Activated T-cell treated with anti-CD3 and anti-CD28 coated beads for 4 hours (primary cell): Measurements from ENCODE around the gene TMOD4.

Experiments
- DNase-seq: peaks from one replicate; pipeline ENCODE4 v3.0.0-alpha.2; 2020

The TMOD4 gene

DNA sequence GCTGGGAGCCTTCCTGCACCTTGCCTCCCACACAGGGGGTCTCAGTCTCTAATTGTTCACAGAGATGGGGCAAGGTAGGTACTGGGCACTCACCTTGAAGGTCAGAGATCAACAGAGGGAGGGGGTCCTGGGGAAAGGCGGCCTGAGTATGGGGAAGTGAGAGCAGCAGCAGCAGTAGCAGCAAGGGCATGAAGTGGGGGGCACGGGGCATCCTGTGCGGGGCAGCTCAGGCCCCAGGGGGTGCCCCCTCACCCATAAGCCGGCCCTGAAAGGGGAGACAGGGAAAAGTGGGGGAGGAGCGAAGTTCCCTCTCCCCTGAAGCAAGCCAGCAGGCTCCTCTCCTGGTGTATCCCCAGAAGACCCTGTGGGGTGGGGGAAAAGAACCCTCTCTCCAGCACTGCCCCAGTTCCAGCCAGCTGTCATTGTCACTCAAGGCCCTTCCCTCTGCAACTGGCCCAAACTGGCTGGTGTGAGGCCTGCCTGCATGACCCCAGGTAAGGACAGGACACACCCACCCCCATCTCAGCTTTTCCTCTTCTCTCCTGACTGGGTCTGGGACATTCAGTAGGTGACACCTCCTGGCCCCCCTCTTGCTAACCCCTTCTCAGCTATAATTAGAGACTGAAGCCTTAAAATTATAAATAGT, 33.2 kb downstream of the TMOD4 start:
- no peak for DNase-seq

DNA sequence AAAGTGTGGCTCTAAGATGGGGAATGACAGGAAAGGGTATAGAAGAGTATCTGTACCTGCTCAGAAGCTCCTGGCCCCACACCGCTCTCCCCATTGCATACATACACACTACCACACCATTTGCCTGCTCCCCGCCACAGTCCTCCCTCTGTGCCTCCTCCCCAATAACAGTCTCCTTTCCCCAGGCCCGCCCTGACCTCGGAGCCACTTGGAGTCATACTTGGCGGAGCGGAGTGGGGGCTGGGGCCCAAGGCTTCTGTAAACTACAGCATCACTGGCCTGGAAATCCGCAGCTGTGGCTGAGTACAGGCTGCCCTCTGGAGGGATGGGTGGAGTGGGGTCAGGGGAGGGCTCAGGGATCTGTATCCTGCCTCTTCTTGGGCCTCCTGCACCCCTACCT, 38.0 kb downstream of the TMOD4 start:
- no peak for DNase-seq

DNA sequence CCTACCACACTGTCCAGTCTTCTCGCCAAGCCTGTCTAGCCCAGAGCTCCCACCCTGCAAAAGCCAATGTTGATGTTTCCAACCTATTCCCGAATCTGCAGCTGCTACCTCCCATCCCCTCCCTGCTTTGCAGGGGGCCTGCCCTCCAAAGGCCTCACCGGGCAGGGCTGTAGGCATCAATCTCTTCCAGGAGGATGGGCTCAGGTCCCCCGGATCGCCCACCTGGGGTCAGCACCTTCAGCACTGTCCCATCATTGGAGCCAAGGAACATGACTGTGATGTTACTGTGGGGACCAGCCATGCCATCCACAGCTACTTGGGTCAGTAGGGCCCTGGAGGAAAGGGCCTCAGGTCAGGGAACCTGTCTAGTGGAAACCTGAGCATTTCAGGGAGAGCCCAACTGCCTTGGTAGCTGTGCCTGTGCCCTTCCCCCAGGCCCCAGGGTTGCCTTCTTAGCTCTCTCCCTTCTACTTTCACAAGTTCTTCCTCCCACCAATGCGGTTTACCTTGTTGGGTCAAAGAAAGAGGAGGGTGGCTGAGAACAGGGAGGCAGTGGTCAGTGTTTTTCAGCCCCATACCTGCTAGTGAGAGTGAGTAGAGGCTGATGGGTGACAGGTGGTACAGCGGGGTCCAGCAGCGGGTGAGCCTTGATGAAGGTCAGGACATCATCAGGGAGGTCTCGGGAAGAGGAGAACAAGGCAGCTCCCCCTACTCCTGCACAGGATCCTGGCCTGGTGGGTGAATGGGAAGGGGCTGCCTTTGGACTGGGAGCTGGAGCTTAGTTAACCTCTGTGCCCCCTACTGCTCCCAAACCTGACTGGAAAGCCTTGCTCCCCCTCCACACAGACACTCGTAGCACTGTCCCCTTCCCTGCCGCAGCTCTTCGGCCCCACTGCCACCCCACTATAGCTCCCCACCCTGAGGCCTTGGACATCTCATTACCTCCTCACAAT, 40.1 kb downstream of the TMOD4 start:
- DNase-seq, result no peak

DNA sequence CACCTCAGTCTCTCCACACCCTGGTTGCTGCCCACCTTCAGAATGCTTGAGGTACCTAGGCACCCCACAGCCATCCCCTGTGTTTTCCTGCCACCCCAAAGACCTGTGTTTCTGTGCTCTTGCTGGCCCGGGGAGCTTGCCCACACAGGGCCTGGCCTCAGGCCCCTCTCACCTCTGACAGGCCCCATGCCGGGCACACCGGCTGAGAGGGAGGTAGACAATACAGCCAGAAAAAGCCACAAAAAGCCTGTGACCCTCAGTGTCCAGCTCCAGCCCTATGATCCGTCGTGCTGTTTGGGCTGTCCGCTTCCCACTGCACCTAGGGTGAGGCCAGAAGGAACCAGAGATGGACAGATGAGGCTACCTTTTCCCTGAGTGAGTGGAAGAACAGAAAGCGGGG, 40.8 kb downstream of the TMOD4 start:
- no peak for DNase-seq

DNA sequence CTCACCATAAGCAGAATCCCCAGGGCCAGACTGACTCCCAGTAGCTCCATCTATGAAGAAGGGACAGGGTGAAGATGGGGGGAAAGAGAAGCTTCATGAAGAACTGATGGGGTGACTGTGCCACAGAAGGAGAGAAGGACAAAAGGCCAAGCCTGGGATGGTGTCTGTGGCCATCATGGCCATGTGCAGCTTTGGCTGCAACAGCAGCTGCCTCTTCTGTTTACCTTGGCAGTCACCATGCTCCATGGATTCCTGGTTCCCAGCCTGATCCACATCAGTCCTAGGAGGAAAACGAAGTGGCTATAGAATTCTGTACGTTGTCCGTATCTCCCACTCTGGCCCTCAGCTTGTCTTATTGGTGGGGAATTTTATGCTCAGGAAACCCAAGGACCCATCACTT, 41.4 kb downstream of the TMOD4 start:
- DNase-seq, result no peak

DNA sequence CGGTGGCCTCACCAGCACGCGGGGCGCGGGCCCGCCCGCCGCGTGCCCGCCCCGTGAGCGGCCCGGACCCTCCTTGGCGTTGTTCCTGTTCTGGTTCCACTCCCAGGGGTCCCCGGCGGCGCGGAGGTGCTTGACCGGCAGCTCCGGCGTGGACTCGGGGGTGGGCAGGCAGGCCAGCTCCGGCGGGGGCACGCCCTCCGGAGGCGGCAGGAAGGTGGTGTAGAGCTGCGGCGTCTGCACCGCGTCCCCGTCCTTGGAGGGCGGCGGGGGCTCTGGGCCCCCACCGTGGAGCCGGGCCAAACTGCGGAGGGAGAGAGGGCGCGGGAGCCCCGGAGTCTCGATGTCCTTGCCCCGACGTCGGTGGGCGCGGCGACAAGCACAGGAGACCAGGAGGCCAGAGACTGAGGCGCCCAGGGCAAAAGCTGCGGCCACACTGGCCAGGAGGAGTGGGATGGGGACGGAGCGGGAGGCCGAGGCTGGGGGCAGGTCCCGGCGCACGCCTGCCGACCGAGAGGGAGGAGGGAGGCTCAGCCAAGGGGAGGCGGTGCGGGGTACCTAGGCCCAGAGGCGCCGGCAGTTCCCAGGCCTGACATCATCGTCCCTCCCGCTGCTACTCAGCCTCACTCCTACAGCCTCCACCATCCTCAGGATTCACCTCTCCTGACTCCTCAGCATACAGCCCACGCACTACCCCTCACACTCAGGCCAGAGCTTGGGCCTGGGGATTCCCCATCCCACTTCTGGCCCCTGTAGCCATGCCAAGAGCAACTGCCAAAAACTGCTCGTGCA, 42.6 kb downstream of the TMOD4 start:
- DNase-seq, result no peak

DNA sequence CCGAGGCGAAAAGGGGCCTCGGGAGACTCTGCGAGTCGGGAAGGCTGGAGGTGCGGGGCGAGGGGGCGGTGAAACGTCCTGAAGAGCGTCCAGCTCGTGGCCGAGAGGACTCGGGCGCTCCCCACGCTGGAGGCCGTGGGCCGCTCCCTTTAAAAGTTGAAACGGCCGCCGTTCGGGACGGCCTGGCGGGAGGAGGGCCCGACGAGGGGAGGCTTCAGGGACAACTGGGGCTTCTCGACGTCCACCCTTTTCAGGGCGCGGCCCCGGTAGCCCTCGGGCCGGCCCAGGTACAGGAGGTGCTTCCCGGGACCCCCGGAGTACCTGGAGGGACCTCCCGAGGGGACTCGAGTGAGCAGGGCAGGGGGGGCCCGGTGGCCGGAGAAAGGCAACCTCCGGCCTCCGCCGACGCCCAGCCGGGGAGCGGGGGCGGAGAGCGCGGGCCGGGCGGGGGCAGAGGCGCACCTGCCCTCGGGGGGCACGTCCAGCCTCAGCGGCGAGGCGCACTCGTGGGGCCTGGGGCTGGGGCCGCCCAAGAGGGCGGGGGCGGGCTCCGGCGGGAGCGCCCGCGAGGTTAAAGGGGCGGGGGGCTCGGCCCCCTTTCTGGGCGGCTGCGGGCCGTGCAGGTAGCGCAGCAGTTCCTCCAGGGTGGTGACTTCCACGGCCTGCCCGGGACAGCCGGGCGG, 43.3 kb downstream of the TMOD4 start:
- DNase-seq, result no peak

DNA sequence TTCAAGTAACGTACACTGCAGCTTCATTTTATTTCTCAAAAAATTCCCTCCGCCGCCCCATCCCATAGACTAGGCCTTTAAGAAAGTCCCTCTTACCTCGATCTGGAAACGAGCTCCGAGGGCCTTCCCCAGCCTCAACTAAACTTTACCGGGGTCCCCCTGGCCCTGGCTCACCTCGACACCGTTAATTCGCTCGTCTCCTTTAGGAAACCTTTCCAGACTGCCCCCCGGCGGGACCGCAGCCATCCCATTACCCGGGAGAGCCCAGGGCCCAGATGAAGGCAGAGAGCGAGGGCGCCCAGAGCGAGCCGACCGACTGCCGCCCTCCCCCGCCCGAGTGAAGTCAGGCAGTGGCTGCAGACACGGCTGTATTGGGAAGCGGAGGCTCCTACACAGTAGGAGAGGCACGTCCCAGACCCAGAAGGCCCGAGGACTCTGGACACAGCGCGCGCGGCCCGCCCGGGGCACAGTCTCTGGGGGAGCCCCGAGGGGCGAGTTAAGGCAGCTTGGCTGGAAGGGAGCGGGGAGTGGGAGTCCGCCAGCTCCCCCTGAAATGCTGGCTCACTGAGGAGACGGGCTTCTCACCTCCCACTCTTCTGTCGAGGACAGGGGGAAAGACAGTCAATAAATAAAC, 44.0 kb downstream of the TMOD4 start:
- no peak for DNase-seq

DNA sequence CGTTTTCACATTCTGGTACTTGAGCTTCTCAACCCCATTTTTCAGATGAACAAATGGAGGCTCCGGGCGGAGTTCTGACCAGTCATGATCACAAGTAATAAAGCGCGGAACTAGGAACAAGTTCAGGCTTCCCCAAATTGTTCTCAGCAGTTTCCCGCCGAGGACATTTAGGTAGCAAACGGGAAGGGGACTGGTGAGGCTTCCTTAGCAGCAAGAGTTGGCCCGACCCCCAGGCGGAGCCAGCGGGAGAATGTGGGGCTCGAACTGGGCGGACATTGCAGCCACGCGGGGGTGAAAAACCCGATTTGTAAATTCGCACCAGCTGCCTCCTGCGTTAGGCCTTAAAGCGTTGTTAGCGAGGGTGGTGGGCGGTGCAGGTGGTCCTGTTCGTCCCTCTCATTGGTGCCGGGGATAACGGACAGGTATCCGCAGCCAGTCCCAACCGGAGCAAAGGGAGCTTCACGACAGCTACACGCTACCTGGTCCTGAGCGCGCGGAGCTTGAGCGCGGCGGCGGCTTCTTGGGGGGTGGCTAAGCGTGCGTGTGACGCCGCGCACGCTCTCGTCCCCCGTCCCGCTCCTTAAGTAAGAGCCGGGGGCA, 44.7 kb downstream of the TMOD4 start:
- peak; percentile 62 for DNase-seq

DNA sequence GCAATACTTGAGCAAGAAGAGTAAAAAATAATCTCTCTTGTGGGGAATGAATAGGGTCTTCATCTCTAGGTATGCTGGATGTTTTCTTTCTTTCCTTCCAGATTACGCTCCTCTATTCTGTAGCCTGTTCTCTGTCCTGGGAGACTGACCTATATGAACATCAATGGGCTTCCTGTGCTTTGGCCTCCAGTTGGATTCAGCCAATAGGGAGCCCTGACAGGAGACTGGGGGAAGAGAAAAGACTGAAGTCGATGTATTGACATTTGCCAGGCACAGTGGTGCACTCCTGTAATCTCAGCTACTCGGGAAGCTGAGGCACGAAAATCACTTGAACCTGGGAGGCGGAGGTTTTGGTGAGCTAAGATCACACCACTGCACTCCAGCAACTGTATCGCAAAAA, 47.0 kb downstream of the TMOD4 start:
- DNase-seq, result no peak

DNA sequence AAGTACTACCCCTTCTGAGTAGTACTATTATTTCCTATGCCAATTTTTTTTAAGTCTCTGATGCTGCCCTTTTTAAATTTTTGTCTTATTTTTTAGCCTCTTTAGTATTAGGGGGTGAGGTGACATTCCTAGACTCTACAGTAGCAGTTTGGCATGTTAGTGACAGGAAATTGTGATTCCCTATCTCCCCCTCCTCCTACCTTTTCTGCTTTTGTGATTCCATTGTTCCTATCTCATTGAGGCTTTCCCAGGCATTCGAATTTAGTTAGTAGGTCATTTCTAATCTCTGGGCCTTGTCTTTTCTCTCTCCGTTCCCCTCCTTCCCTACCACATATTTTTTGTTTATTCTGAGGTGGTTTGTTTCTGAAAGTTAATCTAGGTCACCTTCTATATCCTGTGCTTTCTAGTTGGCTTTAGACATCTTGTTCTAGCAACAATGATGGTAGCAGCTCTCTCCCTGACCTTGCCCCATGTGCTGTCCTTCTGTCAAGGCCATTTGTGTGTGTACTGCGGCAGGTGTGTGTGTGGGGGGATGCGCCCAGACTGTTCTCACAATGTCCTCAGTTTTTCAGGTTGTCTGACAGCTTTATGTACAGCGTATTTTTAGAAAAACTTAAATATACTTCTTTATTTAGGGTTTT, 50.9 kb downstream of the TMOD4 start:
- DNase-seq, result no peak
